ENCODE measurements around the gene ICA1.

ICA1 gene

GRCh38 chr7:8205537-8205936 is 56.4 kb downstream of the ICA1 start:
- peak; percentile 20 for DNase-seq (ENCODE audit: low read depth)
- no peak for TF ChIP-seq CTCF (IDR thresholded peaks at IDR 0.05; ENCODE audit: control insufficient read depth, insufficient read depth, low read depth, low read length, missing control alignments)

GRCh38 chr7:8205031-8205387 is 57.0 kb downstream of the ICA1 start:
- TF ChIP-seq CTCF (IDR thresholded peaks at IDR 0.05; ENCODE audit: control insufficient read depth, insufficient read depth, low read depth, low read length, missing control alignments): no peak
- peak; percentile 34 for DNase-seq (ENCODE audit: low read depth)
- no peak overlapping the region for H3K4me3 ChIP-seq (ENCODE audit: control insufficient read depth, low read depth, low read length)

More at GRCh38 chr7:8205537-8205936, 56.4 kb downstream of the ICA1 start:
- no peak overlapping the region for H3K4me3 ChIP-seq (ENCODE audit: control insufficient read depth, low read depth, low read length)

- no peak for TF ChIP-seq CTCF (IDR thresholded peaks at IDR 0.05; ENCODE audit: control insufficient read depth, insufficient read depth, low read depth, low read length, missing control alignments)
- no peak for DNase-seq (ENCODE audit: low read depth)
- no peak overlapping the region for H3K4me3 ChIP-seq (ENCODE audit: control insufficient read depth, low read depth, low read length)
Measured at GRCh38 chr7:8204339-8205030, 57.5 kb downstream of the ICA1 start.

- no peak for DNase-seq (ENCODE audit: low read depth)
- TF ChIP-seq CTCF (IDR thresholded peaks at IDR 0.05; ENCODE audit: control insufficient read depth, insufficient read depth, low read depth, low read length, missing control alignments): no peak
- H3K4me3 ChIP-seq (ENCODE audit: control insufficient read depth, low read depth, low read length): no peak overlapping the region
Measured at GRCh38 chr7:8201846-8202441, 60.0 kb downstream of the ICA1 start.

GRCh38 chr7:8200717-8201116 is 61.2 kb downstream of the ICA1 start:
- no peak for DNase-seq (ENCODE audit: low read depth)
- no peak overlapping the region for H3K4me3 ChIP-seq (ENCODE audit: control insufficient read depth, low read depth, low read length)
- TF ChIP-seq CTCF (IDR thresholded peaks at IDR 0.05; ENCODE audit: control insufficient read depth, insufficient read depth, low read depth, low read length, missing control alignments): no peak

GRCh38 chr7:8200316-8200715 is 61.7 kb downstream of the ICA1 start:
- H3K4me3 ChIP-seq (ENCODE audit: control insufficient read depth, low read depth, low read length): no peak overlapping the region
- DNase-seq (ENCODE audit: low read depth): no peak
- TF ChIP-seq CTCF (IDR thresholded peaks at IDR 0.05; ENCODE audit: control insufficient read depth, insufficient read depth, low read depth, low read length, missing control alignments): no peak

Data from AG09309 (cell line).